Endothelial cell of umbilical vein (primary cell): Measurements from ENCODE around the gene RBFOX1. TPM values are rescaled to one million over a fixed set of nuclear protein-coding genes. Genes with fewer than 3 reads are reported as not detected.

ENCODE experiments used
- BruUV-seq: library from RNA; stranded (reverse); fragments of 400-500 nt; replicated peaks from 2 replicates; lab custom pipeline; 2021; lab: Mats Ljungman, UMichigan
- CTCF ChIA-PET: fragments of 300-600, 350-600 bp; sonication (Branson Sonifier 250); formaldehyde crosslinking; loops from one replicate; lab custom pipeline; 2021; ENCODE audit warnings: antibody characterized with exemption, inconsistent platforms; lab: Charles Lee
- POLR2A ChIA-PET: fragments of 300-600, 350-600 bp; sonication (Branson Sonifier 250); formaldehyde crosslinking; loops from one replicate; lab custom pipeline; 2021; ENCODE audit warnings: antibody characterized with exemption, inconsistent platforms; lab: Charles Lee
- DNase-seq: peaks from one replicate; pipeline ENCODE4 v3.0.0-alpha.2; 2011; ENCODE audit warnings: low read depth, low spot score
- FAIRE-seq: peaks from 2 replicates; lab custom pipeline; 2011; peaks lifted over from hg19 to GRCh38; lab: Jason Lieb, UNC
- H2AFZ ChIP-seq: 2 replicates; pipeline ENCODE4 v1.6.0; 2012; ENCODE audit warnings: low read depth, low read length, control low read depth, inconsistent platforms
- H3K27ac ChIP-seq: 2 replicates; pipeline ENCODE4 v1.5.1; 2011; ENCODE audit warnings: low read depth, mild to moderate bottlenecking, control low read depth, low read length, moderate library complexity; ENCODE audit not compliant: insufficient read depth
- H3K27me3 ChIP-seq, 2 experiments: 2 replicates each; pipeline versions ENCODE4 v1.6.0 to v1.6.1; 2011; ENCODE audit warnings: low read length in 2 of 2, mixed read lengths in 1 of 2; ENCODE audit not compliant: control insufficient read depth in 2 of 2, insufficient read depth in 2 of 2
- H3K36me3 ChIP-seq, 2 experiments: 2 replicates in 1 of 2; 3 replicates in 1 of 2; pipeline ENCODE4 v1.5.1; 2011; ENCODE audit warnings: low read length in 2 of 2, mild to moderate bottlenecking in 1 of 2, moderate library complexity in 1 of 2; ENCODE audit not compliant: control insufficient read depth in 2 of 2, insufficient read depth in 2 of 2; ENCODE audit errors: extremely low read depth in 1 of 2
- H3K4me1 ChIP-seq: 3 replicates; pipeline ENCODE4 v1.5.1; 2011; ENCODE audit warnings: mild to moderate bottlenecking, low read length; ENCODE audit not compliant: control insufficient read depth, insufficient read depth; ENCODE audit errors: extremely low read depth
- H3K4me2 ChIP-seq: 2 replicates; pipeline ENCODE4 v1.6.1; 2011; ENCODE audit warnings: low read length, control low read depth, mixed read lengths; ENCODE audit not compliant: insufficient read depth
- H3K4me3 ChIP-seq, 3 experiments: fragments of 200-600 bp in 1 of 3; sonication (generic), shearing (Covaris generic) in 1 of 3; replicated peaks in 1 of 3; 2 replicates each; pipeline ENCODE4 v1.5.1; 2011 to 2016; ENCODE audit warnings: control low read depth in 3 of 3, low read length in 3 of 3, mild to moderate bottlenecking in 2 of 3, inconsistent platforms in 1 of 3, low read depth in 1 of 3, moderate library complexity in 1 of 3; ENCODE audit not compliant: insufficient read depth in 1 of 3
- H3K79me2 ChIP-seq: 2 replicates; pipeline ENCODE4 v1.6.0; 2012; ENCODE audit warnings: low read length, inconsistent platforms; ENCODE audit not compliant: control insufficient read depth, insufficient read depth
- H3K9ac ChIP-seq: replicated peaks from 2 replicates; pipeline ENCODE3; 2011; ENCODE audit warnings: low read length, control low read depth; ENCODE audit not compliant: insufficient read depth; ENCODE audit errors: extremely low read depth
- H3K9me1 ChIP-seq: replicated peaks from 3 replicates; pipeline ENCODE4 v1.6.0; 2011; ENCODE audit warnings: mild to moderate bottlenecking, low read length; ENCODE audit not compliant: control insufficient read depth, insufficient read depth; ENCODE audit errors: extremely low read depth
- H3K9me3 ChIP-seq: replicated peaks from 2 replicates; pipeline ENCODE4 v1.5.1; 2012; ENCODE audit warnings: low read length, inconsistent platforms; ENCODE audit not compliant: control insufficient read depth, insufficient read depth
- H4K20me1 ChIP-seq: replicated peaks from 2 replicates; pipeline ENCODE3; 2011; ENCODE audit warnings: mild to moderate bottlenecking, low read length; ENCODE audit not compliant: control insufficient read depth, insufficient read depth; ENCODE audit errors: extremely low read depth
- FOS ChIP-seq: IDR thresholded peaks from 2 replicates; pipeline ENCODE4 v1.6.1; 2011; ENCODE audit warnings: mild to moderate bottlenecking, low read length, moderate library complexity, borderline replicate concordance; ENCODE audit not compliant: insufficient read depth
- GATA2 ChIP-seq: IDR thresholded peaks from 2 replicates; pipeline ENCODE4 v1.7.0; 2011; ENCODE audit warnings: low read depth, mild to moderate bottlenecking, moderate library complexity, mixed read lengths, low read length; ENCODE audit not compliant: insufficient read length, insufficient read depth
- JUN ChIP-seq: IDR thresholded peaks from 2 replicates; pipeline ENCODE4 v1.6.1; 2011; ENCODE audit warnings: borderline replicate concordance, low read depth; ENCODE audit not compliant: insufficient read length, insufficient read depth
- MAX ChIP-seq: IDR thresholded peaks from 2 replicates; pipeline ENCODE4 v1.6.1; 2011; ENCODE audit not compliant: insufficient read depth, insufficient read length
- POLR2AphosphoS5 ChIP-seq: IDR thresholded peaks from 2 replicates; pipeline ENCODE4 v1.6.1; 2012; ENCODE audit warnings: low read depth, mild to moderate bottlenecking, control low read depth, low read length, moderate library complexity; ENCODE audit not compliant: insufficient read depth
- dilution Hi-C: fragments of 300-500 bp; cut with MboI; formaldehyde crosslinking; loops from one replicate; pipeline ENCODE4 v1.15.0; 2019; ENCODE audit warnings: low sequenced_read_pairs; ENCODE audit not compliant: extremely low pct_ligation_motif_present
- intact Hi-C: fragments of 100-400 bp; cut with micrococcal nuclease; formaldehyde crosslinking; loops from one replicate; pipeline ENCODE4 v1.10.0; 2022
- polyA plus RNA-seq, 4 experiments: library from polyadenylated mRNA; depleted of rRNA in 3 of 4; stranded (reverse) in 3 of 4; unstranded in 1 of 4; fragments of >200 nt; gene quantifications; 2 replicates each; pipeline versions ENCODE4 v1.2.1 to v1.2.3, GENCODE V29; 2011 to 2012; ENCODE audit warnings: missing spikeins in 1 of 4
- total RNA-seq: library from RNA; stranded (reverse); gene quantifications from 2 replicates; pipeline ENCODE4 v1.2.3, GENCODE V29; 2021
- TF ChIP-seq, protein P1 (sequence below), 2 donors: IDR thresholded peaks; 1 replicate in 1 of 2; 2 replicates in 1 of 2; pipeline ENCODE4 v1.5.1; 2011; ENCODE audit warnings: low read length in 2 of 2, mild to moderate bottlenecking in 2 of 2, moderate library complexity in 2 of 2, control low read depth in 1 of 2, inconsistent platforms in 1 of 2, low read depth in 1 of 2; ENCODE audit not compliant: insufficient read depth in 1 of 2; ENCODE audit errors: extremely low read depth in 1 of 2

RBFOX1 gene
- total and polyA plus RNA-seq, 2 donors (not counting 3 experiments of a cell fraction or from before 2014, with no cell fraction given): not detected

DNA sequence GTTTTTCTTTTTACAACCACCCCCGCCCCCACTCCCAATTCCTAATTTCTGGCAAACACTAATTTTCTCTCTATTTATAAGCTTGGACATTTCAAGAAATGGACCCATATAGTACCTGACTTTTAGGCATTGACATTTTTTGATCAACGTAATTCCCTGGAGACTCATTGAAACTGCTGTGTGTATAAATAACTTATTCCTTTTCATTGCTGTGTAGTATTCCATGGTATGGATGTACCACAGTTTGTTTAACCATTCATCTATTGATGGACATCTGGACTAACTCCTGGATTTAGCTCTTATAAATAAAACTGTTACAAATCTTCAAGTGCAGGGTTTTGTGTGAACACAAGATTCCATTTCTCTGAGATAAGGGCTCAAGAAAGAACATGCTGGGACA is 47.1 kb upstream of the RBFOX1 start:
- ChIA-PET POLR2A (no interaction called here), CTCF (interaction anchor here (0.7 kb wide), 1 partner anchor 40 kb away, joined by 4 read pairs; no protein-coding TSS in a partner anchor)
- DNase-seq: no peak
- H3K4me1 ChIP-seq: no peaks in the 10 kb centered on the region
- no TSS peak for BruUV-seq
- FAIRE-seq: no peak
- H3K79me2 ChIP-seq: no peaks in the 10 kb centered on the region
- H3K27ac ChIP-seq: no peak overlapping the region
- H3K9ac ChIP-seq: no peak overlapping the region
- dilution Hi-C loops: no loop called here
- no peak overlapping the region for H3K4me3 ChIP-seq
- H3K9me1 ChIP-seq: no peaks in the 10 kb centered on the region
- no peak for TF ChIP-seq GATA2
- TF ChIP-seq, protein P1, sequence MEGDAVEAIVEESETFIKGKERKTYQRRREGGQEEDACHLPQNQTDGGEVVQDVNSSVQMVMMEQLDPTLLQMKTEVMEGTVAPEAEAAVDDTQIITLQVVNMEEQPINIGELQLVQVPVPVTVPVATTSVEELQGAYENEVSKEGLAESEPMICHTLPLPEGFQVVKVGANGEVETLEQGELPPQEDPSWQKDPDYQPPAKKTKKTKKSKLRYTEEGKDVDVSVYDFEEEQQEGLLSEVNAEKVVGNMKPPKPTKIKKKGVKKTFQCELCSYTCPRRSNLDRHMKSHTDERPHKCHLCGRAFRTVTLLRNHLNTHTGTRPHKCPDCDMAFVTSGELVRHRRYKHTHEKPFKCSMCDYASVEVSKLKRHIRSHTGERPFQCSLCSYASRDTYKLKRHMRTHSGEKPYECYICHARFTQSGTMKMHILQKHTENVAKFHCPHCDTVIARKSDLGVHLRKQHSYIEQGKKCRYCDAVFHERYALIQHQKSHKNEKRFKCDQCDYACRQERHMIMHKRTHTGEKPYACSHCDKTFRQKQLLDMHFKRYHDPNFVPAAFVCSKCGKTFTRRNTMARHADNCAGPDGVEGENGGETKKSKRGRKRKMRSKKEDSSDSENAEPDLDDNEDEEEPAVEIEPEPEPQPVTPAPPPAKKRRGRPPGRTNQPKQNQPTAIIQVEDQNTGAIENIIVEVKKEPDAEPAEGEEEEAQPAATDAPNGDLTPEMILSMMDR (IDR thresholded peaks at IDR 0.05; ENCODE audit: extremely low read depth in 1 of 2, insufficient read depth in 1 of 2, low read depth in 1 of 2, low read length in 2 of 2): no peak
- TF ChIP-seq JUN: no peak
- no peaks in the 10 kb centered on the region for H3K27me3 ChIP-seq
- H2AFZ ChIP-seq: no peak overlapping the region
- H3K9me3 ChIP-seq: peaks cover 7% of the 10 kb centered on the region
- no peak overlapping the region for H3K4me2 ChIP-seq
- no peaks in the 10 kb centered on the region for H3K36me3 ChIP-seq
- no peaks in the 10 kb centered on the region for H4K20me1 ChIP-seq
- intact Hi-C loops: no loop called here

- H2AFZ ChIP-seq: no peak overlapping the region
- H4K20me1 ChIP-seq: no peaks in the 10 kb centered on the region
- no peaks in the 10 kb centered on the region for H3K79me2 ChIP-seq
- dilution Hi-C loops: no loop called here
- no peaks in the 10 kb centered on the region for H3K9me1 ChIP-seq
- FAIRE-seq: no peak
- peaks cover 14% of the 10 kb centered on the region for H3K9me3 ChIP-seq
- BruUV-seq: no TSS peak
- H3K4me1 ChIP-seq: no peaks in the 10 kb centered on the region
- no peak overlapping the region for H3K4me3 ChIP-seq
- ChIA-PET CTCF (no interaction called here), POLR2A (no interaction called here)
- H3K4me2 ChIP-seq: no peak overlapping the region
- DNase-seq: no peak
- TF ChIP-seq FOS: no peak
- no peak for TF ChIP-seq POLR2AphosphoS5
- TF ChIP-seq MAX: no peak
- H3K9ac ChIP-seq: no peak overlapping the region
- no peaks in the 10 kb centered on the region for H3K36me3 ChIP-seq
- H3K27ac ChIP-seq: no peak overlapping the region
- intact Hi-C loops: no loop called here
- no peaks in the 10 kb centered on the region for H3K27me3 ChIP-seq
Measured at GRCh38 chr16:7289299-7289698, 43.3 kb upstream of the RBFOX1 start.
